GM19397 (cell line): Measurements from ENCODE around the gene ASPDH.

Experiments used
- ATAC-seq: cut with Tn5 transposase; IDR thresholded peaks from one replicate; pipeline ENCODE4 v1.9.1; 2021; ENCODE audit warnings: mild to moderate bottlenecking, moderate library complexity; ENCODE audit not compliant: unreplicated experiment

The ASPDH gene

DNA sequence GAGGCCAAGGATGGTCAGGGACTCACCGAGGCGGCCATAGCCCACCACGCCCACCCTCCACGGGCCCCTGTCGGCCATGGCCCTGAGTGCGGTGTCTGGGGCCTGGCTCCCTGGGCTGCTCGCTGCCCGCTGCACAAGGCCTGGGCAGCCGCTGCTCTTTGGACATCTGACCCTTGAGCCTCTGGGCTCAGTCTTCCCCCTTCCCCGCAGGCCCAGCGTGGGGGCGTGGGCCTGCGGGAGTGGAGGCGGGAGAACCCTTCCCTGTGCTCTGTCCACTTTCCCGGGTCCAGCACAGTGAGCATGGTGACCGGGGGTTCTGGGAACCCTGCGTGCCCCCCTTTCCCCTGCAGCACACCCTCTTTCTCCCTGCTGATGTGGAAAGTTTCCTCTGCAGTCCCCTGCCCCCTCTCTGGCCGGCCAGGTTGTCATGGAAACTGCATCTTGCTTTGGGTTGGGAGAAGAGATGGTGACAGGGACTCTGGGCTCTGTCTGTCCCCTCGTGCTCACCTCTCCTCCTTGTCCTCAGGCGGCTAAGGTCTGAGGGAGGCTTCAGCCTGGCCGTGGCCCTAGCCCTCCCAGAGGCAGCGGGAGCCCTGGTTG, at the start of gene ASPDH:
TSS of gene ASPDH (minus strand) at position 168 of the 600 bp plus-strand sequence. CDS start at position 78, 90 bp downstream.
- ATAC-seq = no peak

DNA sequence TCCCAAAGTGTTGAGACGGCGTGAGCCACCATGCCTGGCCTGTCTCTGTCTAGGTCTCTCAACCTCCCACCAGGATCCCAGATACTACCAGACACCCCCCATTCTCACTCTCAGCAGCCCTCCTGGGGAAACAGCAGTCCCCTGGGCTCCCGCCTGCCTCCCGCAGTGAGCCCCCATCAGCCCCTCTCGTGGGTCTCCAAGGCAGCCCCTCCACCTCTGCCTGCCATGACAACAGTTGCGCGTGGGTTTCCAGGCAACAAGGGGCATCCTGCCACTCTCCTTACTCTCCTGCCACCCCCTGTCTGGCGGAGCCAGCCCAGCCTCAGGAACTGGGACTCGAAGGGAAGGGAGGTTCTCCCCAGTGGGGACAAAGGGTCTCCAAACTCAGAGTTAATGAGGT, 49.3 kb upstream of the ASPDH start:
- ATAC-seq = no peak

DNA sequence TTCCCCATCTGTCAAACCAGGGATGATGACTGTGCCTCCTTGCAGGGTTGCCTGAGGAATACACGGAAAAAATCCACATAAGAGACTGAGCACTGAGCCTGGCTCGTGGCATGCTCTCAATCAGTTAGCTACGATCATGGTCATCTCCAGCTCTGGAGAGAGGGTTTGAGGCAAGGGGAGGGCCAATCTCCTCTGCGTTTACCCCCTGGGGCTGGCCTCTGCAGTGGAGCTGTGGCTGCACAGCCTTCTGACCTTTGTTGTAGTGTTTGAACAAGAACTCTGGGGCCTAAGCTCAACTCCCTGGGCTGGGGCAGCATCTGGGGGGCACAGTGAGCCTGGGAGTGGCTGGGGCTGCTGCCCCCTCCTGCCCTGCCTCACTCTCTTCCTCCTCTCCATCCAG, 48.6 kb upstream of the ASPDH start:
- ATAC-seq = no peak

DNA sequence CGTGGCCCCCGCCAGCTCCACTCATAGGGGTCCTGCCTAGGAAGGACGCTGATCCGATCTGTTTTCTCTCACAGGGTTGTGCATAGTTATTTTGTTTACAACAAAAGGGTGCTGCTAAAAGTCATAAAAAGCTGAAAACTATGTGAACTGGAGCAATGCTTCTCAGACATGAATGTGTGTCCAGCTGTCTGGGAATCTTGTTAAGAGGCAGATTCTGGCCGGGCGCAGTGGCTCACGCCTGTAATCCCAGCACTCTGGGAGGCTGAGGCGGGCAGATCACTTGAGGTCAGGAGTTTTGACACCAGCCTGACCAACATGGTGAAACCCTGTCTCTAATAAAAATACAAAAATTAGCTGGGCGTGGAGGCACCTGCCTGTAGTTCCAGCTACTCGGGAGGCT, 45.9 kb upstream of the ASPDH start:
- ATAC-seq = no peak

DNA sequence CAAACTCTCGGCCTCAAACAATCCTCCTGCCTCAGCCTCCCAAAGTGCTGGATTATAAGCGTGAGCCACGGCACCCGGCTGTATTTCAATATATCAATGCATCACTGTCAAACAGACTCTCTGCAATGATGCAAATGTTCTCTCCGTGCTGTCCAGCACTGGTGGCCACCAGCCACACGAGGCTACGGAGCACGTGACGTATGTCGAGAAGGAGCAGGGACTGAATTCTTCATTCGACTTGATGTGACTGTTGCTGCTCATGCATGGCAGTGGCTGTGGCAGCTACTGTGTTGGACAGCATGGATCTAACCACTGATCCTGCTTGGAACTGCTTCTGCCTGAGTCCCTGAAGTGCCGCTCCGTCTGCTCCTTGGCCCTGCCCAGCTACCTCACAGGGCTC, 44.7 kb upstream of the ASPDH start:
- ATAC-seq = no peak

DNA sequence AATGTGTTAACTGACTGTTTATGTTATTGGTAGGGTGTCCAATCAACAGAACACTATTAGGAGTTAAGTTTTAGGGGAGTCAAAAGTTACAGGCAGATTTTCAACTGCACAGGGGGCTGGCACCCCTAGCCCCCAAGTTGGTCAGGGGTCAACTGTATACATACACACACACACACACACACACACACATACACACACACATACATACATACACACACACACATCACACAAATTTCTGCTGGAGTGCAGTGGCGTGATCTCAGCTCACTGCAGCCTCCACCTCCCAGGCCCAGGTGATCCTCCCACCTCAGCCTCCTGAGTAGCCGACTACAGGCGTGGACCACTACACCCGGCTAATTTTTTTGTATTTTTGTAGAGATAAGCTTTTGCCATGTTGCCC, 44.3 kb upstream of the ASPDH start:
- ATAC-seq = no peak

DNA sequence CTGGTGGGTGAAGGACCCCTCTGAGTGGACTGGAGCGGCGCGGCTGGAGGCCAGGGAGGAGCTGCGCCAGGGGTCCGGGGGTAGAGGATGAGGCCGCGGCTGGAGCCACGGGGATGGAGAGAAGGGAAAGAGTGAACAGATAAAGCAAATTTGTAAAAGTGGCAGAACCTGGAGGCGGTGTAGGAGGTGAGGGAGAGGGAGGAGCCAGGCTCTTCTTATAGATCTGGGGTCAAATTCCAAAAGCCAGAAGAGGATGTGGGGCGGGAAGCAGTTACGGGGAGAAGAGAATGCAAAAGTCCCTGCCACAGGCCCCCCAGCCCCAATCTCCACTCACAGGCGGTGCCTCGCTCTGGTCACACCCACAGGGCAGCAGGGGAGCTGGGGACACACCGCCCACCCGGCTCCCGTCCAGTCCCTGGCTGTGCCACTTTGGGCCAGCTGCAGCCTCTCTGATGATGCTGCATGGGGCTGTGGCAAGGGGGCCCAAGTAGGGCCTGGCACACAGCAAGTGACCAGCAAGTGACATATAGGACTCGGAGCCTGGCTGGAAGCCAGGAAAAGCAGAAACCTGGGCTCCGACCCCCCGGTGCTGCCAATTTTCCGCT, 43.4 kb upstream of the ASPDH start:
- ATAC-seq = no peak

DNA sequence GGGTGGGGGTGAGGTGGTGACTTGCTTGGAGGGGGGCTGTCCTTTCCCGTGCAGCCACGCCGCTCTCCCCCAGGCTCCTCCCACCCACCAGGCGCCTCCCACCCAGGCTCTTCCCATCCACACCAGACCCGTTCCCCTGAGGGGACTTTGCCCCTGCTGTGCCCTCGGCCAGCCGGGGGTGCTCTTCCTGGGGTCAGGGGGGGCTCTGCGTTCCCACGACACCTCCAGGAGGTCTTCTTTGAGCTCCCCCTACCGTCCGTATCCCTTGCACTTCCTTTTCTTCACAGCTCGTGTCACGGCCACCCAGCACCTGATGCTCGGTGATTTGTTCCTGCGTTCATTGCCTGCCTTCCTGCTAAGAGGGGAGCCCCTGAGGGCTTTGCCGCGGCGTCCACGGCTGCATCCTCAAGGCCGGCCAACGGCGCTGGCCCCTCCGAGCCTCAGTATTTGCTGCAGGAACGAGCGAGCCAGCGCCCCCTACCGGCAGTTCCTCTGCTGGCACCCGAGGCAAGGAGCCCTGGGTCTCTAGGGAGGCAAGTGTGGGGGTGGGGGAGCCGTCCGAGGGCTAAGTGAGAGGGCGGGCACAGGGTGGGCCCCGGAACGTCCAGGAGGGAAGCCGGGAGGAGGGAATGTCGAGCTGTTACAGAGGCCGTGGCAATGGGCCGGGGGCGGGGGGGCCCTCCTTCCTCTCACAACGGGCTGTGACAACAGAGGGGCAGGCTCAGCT, 42.7 kb upstream of the ASPDH start:
- no peak for ATAC-seq

DNA sequence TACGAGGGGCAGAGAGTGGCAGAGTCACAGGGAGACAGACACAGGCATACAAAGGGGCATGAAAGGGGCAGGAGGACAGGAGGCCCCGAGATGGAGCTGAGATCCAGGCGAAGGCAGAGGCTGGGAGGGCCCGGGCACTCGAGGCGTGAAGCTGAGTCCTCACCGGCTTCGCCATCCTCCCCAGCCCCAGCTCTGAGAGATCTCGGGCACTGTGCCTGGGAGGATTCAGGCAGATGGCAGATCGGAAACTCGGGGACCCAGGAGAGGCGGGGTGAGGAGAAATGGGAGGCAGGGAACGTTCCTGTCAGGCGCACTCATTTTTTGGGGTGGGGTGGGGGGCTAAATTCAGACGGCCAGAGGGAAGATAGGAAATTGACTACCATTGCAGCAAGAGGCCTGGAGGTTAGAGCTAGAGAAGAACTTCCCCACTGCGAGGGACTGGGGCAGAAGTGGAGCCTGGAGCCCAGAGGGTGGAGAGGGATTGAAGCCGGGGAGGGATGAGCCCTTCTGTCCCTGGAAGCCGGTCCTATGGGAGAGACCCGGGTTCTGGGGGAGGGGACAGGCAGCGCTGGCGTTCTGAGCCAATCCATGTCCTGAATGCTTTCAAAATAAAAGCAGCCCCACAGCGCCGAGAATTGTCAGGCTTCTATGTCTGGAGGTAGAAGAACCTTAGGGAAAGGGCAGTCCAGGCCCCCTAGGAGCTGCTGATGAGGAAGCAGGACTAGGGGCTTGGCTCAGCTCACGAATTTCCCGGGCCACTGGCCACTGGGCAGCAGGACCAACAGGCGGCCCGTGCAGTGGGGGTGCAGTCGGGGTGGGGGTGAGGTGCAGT, 42.0 kb upstream of the ASPDH start:
- ATAC-seq = no peak

DNA sequence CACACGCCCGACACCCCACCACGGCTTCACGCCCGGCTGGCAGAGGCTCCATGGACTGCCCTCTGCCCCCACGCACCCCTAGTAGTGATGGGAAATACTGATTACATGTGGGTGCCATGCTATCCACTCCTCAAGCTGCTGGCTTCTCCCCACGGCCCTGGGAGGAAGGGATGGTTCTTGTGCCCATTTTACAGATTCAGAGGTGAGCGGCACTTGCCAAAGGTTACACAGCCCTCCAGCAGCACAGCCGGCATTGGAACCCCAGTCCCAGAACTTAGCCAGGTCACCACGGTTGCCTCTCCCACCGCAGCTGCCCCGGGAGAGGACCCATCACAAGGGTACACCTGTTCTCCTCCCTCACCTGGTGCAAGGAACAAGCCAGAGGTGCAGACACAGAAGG, 41.3 kb upstream of the ASPDH start:
- no peak for ATAC-seq

DNA sequence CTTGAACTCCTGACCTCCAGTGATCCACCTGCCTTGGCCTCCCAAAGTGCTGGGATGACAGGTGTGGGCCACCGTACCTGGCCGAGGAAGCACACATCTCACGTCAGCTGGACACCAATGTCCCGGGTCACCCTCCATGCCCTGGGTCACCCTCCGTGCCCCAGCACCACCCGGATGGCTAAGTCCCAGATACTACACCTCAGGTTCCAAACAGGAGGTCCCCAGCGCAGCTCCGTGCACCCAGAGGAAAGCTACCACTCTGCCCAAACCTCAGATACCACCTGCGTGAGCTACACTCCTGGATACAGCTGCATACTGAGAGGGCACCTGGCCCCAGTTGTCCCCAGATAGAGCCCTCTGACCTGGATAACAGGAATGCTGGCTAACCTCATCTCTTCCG, 40.5 kb upstream of the ASPDH start:
- ATAC-seq = no peak

DNA sequence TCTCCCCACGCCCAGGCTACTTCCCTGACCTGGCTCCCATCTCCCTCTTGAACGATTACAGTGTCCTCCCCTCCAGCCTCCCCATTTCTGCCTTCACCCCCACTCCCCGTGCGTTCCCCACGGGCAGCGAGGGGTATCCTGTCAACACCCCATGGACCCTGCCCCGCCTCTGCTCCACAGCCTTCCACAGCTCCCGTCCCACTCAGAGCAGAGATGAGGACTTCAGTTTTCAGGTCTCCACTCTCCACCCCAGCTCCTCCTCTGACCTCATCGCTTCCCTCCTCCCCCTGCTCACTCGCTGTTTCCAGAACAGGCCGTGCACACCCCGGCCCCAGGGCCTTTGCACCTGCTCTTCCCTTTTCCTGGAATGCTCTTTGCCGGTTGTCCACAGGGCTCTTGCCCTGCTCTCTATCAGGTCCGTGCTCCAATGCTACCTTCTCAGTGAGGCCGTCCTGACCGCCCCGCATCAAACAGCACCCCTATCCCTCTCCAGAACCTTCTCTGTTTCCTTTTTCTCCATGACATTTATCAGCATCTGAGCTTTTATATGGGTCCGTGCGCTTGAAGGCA, 39.5 kb upstream of the ASPDH start:
- ATAC-seq = no peak

DNA sequence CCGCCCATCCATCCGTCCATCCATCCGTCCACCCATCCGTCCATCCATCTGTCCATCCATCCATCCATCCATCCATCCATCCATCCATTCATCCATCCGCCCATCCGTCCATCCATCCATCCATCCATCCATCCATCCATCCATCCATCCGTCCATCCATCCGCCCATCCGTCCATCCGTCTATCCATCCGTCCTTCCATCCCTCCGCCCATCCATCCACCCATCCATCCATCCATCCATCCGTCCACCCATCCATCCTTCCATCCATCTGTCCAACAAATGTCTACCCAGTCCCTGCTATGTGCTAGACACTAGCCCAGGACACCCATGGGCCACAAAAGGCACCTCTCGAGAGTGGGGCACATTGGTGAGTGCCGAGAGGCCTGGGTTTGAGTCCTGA, 38.8 kb upstream of the ASPDH start:
- no peak for ATAC-seq

DNA sequence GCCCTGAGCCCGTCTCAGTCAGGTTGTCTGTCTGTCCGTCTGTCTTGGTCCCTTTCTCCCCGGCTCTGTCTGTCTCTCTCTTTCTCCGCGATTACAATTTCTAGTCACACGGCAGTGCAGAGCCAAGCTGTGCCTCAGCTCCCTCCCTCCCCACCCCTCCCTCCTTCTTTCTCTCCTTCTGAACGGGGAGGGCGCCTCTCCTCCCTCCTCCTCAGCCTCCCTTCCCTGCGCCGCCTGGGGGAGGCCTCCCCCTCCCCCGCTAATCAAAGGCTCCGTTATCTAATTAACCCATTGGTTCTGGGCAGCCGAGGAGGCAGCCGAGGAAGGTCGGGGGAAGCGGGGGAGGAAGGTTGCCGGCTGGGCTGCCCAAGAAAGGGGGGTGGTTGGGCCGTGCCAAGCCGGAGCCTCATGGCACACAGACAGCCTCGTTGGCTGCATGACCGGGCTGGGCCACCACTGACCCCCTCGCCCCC, 38.0 kb upstream of the ASPDH start:
- no peak for ATAC-seq

DNA sequence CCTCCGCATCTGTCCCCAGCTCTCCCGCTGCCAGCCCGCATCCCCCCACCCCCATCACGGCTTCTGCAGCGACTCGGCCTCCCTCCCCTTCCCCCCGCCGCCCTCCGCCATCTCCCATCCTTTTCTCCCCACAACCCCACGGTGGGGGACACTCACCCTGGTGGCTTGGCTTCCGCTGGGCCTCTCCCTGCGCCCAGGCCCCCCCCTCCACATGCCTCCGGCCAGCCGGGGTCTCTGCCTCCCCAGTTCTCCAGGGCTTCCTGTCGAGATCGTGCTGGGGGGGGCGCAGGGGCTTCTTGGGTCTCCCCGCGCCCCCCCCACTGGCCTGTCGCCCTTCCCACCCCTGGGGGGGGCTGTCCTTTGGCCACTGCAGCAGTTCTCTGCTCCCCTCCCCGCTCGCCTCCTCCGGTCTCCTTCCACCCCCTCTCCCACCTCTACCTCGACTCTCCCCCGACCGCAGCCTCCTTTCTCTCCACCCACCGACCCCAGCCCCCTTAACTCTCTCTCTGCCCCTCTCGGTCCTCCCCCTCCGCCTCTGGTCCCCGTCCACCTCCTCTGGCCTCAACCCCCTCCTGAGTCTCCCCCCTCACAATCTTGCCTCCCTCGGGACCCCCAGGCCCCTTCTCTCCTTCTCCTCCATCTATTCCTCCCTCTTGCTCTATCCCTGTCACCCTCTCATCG, 37.5 kb upstream of the ASPDH start:
- ATAC-seq = no peak

DNA sequence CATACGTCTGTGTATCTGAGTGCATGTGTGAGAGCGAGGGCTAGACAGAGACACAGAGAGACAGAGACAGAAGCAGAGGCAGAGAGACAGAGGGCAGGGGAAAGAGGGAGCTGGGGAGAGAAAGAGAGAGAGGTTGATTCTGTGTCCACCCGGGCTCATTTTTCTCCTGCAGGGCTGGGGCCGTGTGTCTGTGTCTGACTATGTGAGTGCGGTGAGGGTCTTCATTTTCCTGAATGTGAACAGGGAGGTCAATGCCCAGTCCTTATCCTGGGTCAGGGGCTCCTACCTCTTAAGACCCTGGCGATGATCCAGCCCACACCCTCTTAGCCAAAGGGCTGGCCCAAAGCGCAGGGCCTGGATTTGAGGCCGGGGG, 36.9 kb upstream of the ASPDH start:
- ATAC-seq = no peak

DNA sequence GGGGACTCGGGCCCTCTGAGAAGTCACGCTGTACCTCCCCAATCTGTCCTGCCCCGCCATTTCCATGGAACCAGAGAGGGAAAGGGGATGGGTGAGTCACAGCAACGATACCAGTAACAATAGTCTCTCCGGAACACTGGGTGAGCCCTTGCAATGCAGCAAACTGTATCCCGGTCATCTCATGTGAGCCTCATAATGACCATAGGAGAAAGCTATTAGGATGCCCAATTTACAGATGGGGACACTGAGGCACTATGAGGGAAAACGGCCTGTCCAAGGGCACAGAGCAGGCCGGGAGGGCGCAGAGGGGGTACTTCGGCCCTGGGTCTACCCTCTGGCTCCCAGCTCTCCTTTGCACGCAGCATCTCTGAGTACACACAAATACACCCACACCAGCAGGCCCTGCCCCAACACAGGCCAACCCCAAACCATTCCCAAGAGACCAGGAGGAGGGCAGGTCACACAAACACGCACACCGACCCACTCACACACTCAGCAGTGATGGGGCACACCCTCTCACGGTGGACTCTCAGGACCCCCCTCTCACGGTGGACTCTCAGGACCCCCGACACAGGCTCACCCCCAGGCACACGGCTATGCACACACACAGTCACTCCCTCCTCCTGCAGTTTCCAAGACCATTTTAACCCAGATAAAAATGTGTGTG, 36.3 kb upstream of the ASPDH start:
- ATAC-seq = no peak

DNA sequence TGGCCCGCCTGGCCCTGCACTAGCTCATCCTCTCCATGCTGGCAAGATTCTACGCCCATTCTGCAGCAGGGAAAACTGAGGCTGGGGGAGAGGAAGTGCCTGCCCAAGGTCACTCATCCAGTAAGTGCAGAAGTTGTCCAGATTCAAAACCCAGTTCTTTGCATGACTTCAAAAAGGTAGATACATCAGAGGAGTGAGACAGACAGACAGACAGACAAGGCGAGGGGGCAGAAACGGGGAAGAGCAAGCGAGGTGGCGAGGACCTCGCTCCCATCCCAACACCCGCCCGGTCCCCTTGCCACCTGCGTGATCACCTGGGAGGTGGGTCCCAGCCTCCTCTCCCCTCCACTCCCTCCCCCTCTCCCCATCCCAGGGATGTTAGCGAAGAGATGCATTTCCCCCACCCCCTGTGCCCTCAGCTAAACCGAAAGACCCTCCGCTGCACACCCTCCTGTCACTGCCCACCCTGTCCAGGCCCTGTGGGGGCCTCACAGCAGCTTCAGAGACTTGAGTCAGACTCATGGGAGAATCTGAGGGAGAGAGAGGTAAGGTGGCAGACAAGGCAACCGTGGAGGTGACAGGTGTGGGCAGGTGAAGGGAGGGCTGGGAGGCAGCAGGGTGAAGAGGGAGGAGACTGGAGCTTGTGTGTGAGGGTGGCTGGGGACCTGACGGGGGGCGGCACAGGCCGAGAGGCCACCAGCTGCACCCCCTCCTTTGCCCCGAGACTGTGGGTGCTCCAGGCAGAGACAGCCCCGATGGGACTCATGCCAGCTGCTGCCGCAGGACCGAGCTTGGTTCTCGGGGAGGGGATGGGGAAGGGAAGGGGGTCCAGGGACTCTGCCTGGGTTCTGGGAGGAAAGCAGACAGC, 35.6 kb upstream of the ASPDH start:
- no peak for ATAC-seq
